GM23248 (cell line): ENCODE data around the gene NPAS3.

Experiments
- EZH2 ChIP-seq: fragments of 200-600 bp; sonication (generic); IDR thresholded peaks from 2 replicates; pipeline ENCODE4 v1.6.1; 2018; ENCODE audit warnings: antibody characterized with exemption, mild to moderate bottlenecking; ENCODE audit not compliant: insufficient read depth, poor library complexity, severe bottlenecking
- EZH2phosphoT487 ChIP-seq: fragments of 200-600 bp; sonication (generic); IDR thresholded peaks from 2 replicates; pipeline ENCODE4 v1.6.1; 2018; ENCODE audit warnings: antibody characterized with exemption, moderate library complexity, mild to moderate bottlenecking, low read depth; ENCODE audit not compliant: insufficient read depth

DNA sequence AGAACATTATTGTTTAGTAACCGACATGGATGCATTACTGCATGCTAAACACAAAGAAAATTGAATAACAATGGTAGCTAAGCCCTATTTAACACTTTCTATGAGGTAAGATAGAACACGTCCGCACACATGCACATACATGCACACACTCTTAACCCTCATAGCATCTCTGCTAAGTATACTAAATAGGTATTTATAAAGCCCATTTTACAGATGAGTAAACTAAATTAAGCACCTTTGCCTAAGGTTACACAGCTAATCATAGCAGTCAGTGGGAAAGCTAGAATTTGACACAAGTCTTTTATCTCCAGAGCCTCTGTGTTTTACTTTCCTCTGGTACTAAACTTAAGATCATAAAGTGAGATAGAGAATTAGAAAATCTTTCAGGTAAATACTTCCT, 577.2 kb downstream of the NPAS3 start:
- TF ChIP-seq EZH2 (no peak), EZH2phosphoT487 (no peak)
